ENCODE data around the gene IDNK. TPM values are rescaled to one million over a fixed set of nuclear protein-coding genes. Genes with fewer than 3 reads are reported as not detected.

The IDNK gene
- total RNA-seq, 1 donor from 2014 or later: 3.5 TPM

- intact Hi-C loops (cut with micrococcal nuclease): no loop called here
- peaks cover 8% of the 10 kb centered on the region for H3K36me3 ChIP-seq
- no peaks in the 10 kb centered on the region for H3K27me3 ChIP-seq (ENCODE audit: low read depth)
- H3K9me3 ChIP-seq (replicated peaks): no peaks in the 10 kb centered on the region
- peaks cover 9% of the 10 kb centered on the region for H3K4me1 ChIP-seq
- no peak overlapping the region for H3K27ac ChIP-seq (replicated peaks)
- no peak for DNase-seq
- H3K4me3 ChIP-seq: no peak overlapping the region
- TF ChIP-seq CTCF (IDR thresholded peaks at IDR 0.05; ENCODE audit: borderline replicate concordance): no peak
Observed at GRCh38 chr9:83628540-83628939, 5.6 kb downstream of the IDNK start.

- no peaks in the 10 kb centered on the region for H3K4me1 ChIP-seq
- intact Hi-C loops (cut with micrococcal nuclease): no loop called here
- H3K27ac ChIP-seq (replicated peaks): no peak overlapping the region
- no peak for DNase-seq
- H3K9me3 ChIP-seq (replicated peaks): no peaks in the 10 kb centered on the region
- peaks cover 8% of the 10 kb centered on the region for H3K36me3 ChIP-seq
- no peaks in the 10 kb centered on the region for H3K27me3 ChIP-seq (ENCODE audit: low read depth)
- TF ChIP-seq CTCF (IDR thresholded peaks at IDR 0.05; ENCODE audit: borderline replicate concordance): no peak
- no peak overlapping the region for H3K4me3 ChIP-seq
Observed at GRCh38 chr9:83629433-83630104, 6.6 kb downstream of the IDNK start.

- Histone ChIP-seq H3K27ac (replicated peaks) (no peak overlapping the region), H3K27me3 (ENCODE audit: low read depth) (no peaks in the 10 kb centered on the region), H3K4me3 (no peak overlapping the region), H3K36me3 (peaks cover 8% of the 10 kb centered on the region), H3K4me1 (no peaks in the 10 kb centered on the region), H3K9me3 (replicated peaks) (no peaks in the 10 kb centered on the region)
- TF ChIP-seq CTCF (IDR thresholded peaks at IDR 0.05; ENCODE audit: borderline replicate concordance): no peak
- intact Hi-C loops (cut with micrococcal nuclease): no loop called here
- no peak for DNase-seq
Observed at GRCh38 chr9:83630938-83631457, 8.1 kb downstream of the IDNK start.

GRCh38 chr9:83633255-83633654 lies 10.3 kb downstream of the IDNK start:
- no peaks in the 10 kb centered on the region for H3K27me3 ChIP-seq (ENCODE audit: low read depth)
- H3K4me3 ChIP-seq: no peak overlapping the region
- intact Hi-C loops (cut with micrococcal nuclease): no loop called here
- no peaks in the 10 kb centered on the region for H3K4me1 ChIP-seq
- H3K9me3 ChIP-seq (replicated peaks): no peaks in the 10 kb centered on the region
- TF ChIP-seq CTCF (IDR thresholded peaks at IDR 0.05; ENCODE audit: borderline replicate concordance): no peak
- no peak for DNase-seq
- no peak overlapping the region for H3K27ac ChIP-seq (replicated peaks)
- no peaks in the 10 kb centered on the region for H3K36me3 ChIP-seq

- no peaks in the 10 kb centered on the region for H3K4me1 ChIP-seq
- H3K27me3 ChIP-seq (ENCODE audit: low read depth): no peaks in the 10 kb centered on the region
- intact Hi-C loops (cut with micrococcal nuclease): no loop called here
- no peaks in the 10 kb centered on the region for H3K9me3 ChIP-seq (replicated peaks)
- DNase-seq: no peak
- H3K36me3 ChIP-seq: no peaks in the 10 kb centered on the region
- no peak for TF ChIP-seq CTCF (IDR thresholded peaks at IDR 0.05; ENCODE audit: borderline replicate concordance)
- H3K27ac ChIP-seq (replicated peaks): no peak overlapping the region
- no peak overlapping the region for H3K4me3 ChIP-seq
Observed at GRCh38 chr9:83633676-83634075, 10.7 kb downstream of the IDNK start.

Measured in left ventricle myocardium inferior (tissue), 1 donor.